ENCODE results near the gene ACTG2.
"Not testable (repeated sequence)": the region's sequence is repeated elsewhere in the genome, so short reads cannot be mapped to it uniquely, and the experiment has no call there.

ACTG2 gene

DNA sequence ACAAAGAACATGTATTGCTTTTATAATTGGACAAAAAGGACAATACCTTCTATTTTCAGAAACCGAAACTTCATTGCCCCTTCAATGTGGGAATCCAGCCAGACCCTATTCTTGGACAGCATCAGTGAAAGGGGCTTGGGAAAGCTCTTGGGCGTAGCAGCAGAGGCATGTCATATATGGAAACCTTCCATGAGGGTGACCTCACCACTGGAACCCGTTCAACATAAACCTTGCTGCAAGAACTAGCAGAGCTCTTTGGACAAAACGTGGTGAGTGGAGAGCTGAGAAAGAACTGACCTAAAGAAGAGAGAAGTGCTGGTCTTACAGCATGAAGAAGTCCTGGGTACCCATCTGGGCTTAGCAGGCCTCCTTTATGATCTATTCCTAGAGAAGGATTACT, 22.7 kb upstream of the ACTG2 start:
- Histone ChIP-seq H3K4me3 (ENCODE audit: insufficient read depth, low read length, poor library complexity, severe bottlenecking) (no peak overlapping the region), H3K9me3 (ENCODE audit: insufficient read depth, low read length) (no peaks in the 10 kb centered on the region), H3K4me2 (ENCODE audit: low read depth, low read length, poor library complexity, severe bottlenecking) (no peak overlapping the region), H3K27me3 (ENCODE audit: low read length) (no peaks in the 10 kb centered on the region), H3K9me2 (replicated peaks; ENCODE audit: insufficient read depth, low read length) (no peaks in the 10 kb centered on the region), H3K79me2 (ENCODE audit: insufficient read depth, low read length) (no peaks in the 10 kb centered on the region), H2AFZ (ENCODE audit: low read depth, low read length, severe bottlenecking) (no peak overlapping the region), H3F3A (ENCODE audit: insufficient read depth) (no peaks in the 10 kb centered on the region; the same call in 1 of the 2 replicates), H3K9ac (ENCODE audit: low read length) (no peak overlapping the region), H3K36me3 (ENCODE audit: low read length) (no peaks in the 10 kb centered on the region), H3K27ac (ENCODE audit: low read depth, low read length) (no peak overlapping the region), H4K20me1 (ENCODE audit: low read depth, low read length) (no peaks in the 10 kb centered on the region)
- TF ChIP-seq, protein P1, sequence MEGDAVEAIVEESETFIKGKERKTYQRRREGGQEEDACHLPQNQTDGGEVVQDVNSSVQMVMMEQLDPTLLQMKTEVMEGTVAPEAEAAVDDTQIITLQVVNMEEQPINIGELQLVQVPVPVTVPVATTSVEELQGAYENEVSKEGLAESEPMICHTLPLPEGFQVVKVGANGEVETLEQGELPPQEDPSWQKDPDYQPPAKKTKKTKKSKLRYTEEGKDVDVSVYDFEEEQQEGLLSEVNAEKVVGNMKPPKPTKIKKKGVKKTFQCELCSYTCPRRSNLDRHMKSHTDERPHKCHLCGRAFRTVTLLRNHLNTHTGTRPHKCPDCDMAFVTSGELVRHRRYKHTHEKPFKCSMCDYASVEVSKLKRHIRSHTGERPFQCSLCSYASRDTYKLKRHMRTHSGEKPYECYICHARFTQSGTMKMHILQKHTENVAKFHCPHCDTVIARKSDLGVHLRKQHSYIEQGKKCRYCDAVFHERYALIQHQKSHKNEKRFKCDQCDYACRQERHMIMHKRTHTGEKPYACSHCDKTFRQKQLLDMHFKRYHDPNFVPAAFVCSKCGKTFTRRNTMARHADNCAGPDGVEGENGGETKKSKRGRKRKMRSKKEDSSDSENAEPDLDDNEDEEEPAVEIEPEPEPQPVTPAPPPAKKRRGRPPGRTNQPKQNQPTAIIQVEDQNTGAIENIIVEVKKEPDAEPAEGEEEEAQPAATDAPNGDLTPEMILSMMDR (IDR thresholded peaks at IDR 0.05; ENCODE audit: insufficient read depth, low read length, poor library complexity, severe bottlenecking): no peak
- TF ChIP-seq EZH2phosphoT487 (conservative IDR thresholded peaks at IDR 0.05; ENCODE audit: low read length): no peak

DNA sequence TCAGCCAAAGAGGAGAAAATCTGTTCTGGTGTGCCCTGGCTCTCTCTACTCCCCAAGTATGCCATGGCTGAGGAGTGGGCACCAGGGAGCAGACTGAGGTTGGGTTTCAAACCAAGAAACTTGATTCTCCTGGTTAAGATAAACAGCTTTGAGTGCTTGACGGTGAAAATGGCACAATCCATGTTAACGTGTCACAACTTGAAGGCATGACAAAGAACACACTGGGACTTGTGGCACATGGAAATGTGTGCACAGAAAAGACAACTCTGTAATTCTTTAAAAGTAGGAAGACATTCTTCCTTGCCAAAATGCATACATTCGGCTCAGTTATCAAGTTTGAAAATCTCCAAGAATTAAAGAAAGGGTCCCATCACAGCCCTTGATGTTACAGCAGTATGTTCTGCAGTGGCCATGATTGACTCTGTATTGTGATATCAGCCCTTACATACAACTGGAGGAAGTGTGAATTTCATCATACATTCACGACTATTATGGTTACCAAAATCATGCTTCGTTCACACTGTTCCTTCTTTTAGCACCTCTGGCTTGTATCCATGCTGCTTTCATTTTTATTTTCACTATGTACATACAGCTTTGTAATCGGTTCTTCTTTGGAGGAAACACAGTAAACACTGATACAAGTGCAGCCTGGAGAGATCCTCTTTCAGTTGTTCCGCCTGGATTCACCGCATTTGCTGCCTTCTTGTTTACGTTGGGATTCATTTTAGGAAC, 15.6 kb upstream of the ACTG2 start:
- no peaks in the 10 kb centered on the region for H4K20me1 ChIP-seq (ENCODE audit: low read depth, low read length)
- H2AFZ ChIP-seq (ENCODE audit: low read depth, low read length, severe bottlenecking): no peak overlapping the region
- no peaks in the 10 kb centered on the region for H3K9me2 ChIP-seq (replicated peaks; ENCODE audit: insufficient read depth, low read length)
- H3K79me2 ChIP-seq (ENCODE audit: insufficient read depth, low read length): no peaks in the 10 kb centered on the region
- H3K9ac ChIP-seq (ENCODE audit: low read length): no peak overlapping the region
- H3K27ac ChIP-seq (ENCODE audit: low read depth, low read length): no peak overlapping the region
- H3K27me3 ChIP-seq (ENCODE audit: low read length): no peaks in the 10 kb centered on the region
- no peak overlapping the region for H3K4me2 ChIP-seq (ENCODE audit: low read depth, low read length, poor library complexity, severe bottlenecking)
- no peaks in the 10 kb centered on the region for H3K36me3 ChIP-seq (ENCODE audit: low read length)
- no peaks in the 10 kb centered on the region for H3K9me3 ChIP-seq (ENCODE audit: insufficient read depth, low read length)
- TF ChIP-seq, protein P1 (IDR thresholded peaks at IDR 0.05; ENCODE audit: insufficient read depth, low read length, poor library complexity, severe bottlenecking): no peak
- TF ChIP-seq EZH2phosphoT487 (conservative IDR thresholded peaks at IDR 0.05; ENCODE audit: low read length): no peak
- H3K4me3 ChIP-seq (ENCODE audit: insufficient read depth, low read length, poor library complexity, severe bottlenecking): no peak overlapping the region
- H3F3A ChIP-seq (ENCODE audit: insufficient read depth): no peaks in the 10 kb centered on the region

DNA sequence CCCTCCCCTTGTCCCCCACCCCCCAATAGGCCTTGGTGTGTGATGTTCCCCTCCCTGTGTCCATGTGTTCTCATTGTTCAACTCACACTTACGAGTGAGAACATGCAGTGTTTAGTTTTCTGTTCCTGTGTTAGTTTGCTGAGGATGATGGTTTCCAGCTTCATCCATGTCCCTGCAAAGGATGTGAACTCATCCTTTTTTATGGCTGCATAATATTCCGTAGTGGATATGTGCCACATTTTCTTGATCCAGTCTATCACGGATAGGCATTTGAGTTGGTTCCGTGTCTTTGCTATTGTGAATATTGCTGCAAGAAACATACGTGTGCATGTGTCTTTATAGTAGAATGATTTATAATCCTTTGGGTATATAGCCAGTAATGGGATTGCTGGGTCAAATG, 14.8 kb upstream of the ACTG2 start:
- not testable (repeated sequence) for H3K79me2 ChIP-seq (ENCODE audit: insufficient read depth, low read length); H4K20me1 ChIP-seq (ENCODE audit: low read depth, low read length); H3K9ac ChIP-seq (ENCODE audit: low read length); H3F3A ChIP-seq (ENCODE audit: insufficient read depth); H3K9me2 ChIP-seq (replicated peaks; ENCODE audit: insufficient read depth, low read length); H3K9me3 ChIP-seq (ENCODE audit: insufficient read depth, low read length); H3K4me3 ChIP-seq (ENCODE audit: insufficient read depth, low read length, poor library complexity, severe bottlenecking); H3K4me2 ChIP-seq (ENCODE audit: low read depth, low read length, poor library complexity, severe bottlenecking); H3K27ac ChIP-seq (ENCODE audit: low read depth, low read length); H2AFZ ChIP-seq (ENCODE audit: low read depth, low read length, severe bottlenecking); H3K27me3 ChIP-seq (ENCODE audit: low read length); H3K36me3 ChIP-seq (ENCODE audit: low read length)

DNA sequence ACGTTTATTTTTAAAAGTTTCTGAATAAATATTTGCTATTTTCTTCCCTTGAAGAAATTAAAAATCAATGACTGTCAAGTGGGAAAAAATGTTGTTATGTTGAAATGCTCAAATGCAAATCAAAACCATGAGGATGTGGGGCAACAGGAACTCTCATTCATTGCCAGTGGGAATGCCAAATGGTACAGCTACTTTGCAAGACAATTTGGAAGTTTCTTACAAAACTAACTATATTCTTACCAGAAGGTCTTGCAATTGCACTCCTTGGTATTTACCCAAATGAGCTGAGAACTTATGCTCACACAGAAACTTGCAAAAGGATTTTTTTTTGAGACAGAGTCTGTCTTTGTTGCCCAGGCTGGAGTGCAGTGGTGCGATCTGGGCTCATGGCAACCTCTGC, 7.4 kb upstream of the ACTG2 start:
- no peaks in the 10 kb centered on the region for H3K9me3 ChIP-seq (ENCODE audit: insufficient read depth, low read length)
- H3K9me2 ChIP-seq (replicated peaks; ENCODE audit: insufficient read depth, low read length): no peaks in the 10 kb centered on the region
- H2AFZ ChIP-seq (ENCODE audit: low read depth, low read length, severe bottlenecking): no peak overlapping the region
- no peaks in the 10 kb centered on the region for H3K36me3 ChIP-seq (ENCODE audit: low read length)
- H3K27ac ChIP-seq (ENCODE audit: low read depth, low read length): no peak overlapping the region
- TF ChIP-seq EZH2phosphoT487 (conservative IDR thresholded peaks at IDR 0.05; ENCODE audit: low read length): no peak
- TF ChIP-seq, protein P1 (IDR thresholded peaks at IDR 0.05; ENCODE audit: insufficient read depth, low read length, poor library complexity, severe bottlenecking): no peak
- H3F3A ChIP-seq (ENCODE audit: insufficient read depth): no peaks in the 10 kb centered on the region
- H3K79me2 ChIP-seq (ENCODE audit: insufficient read depth, low read length): no peaks in the 10 kb centered on the region
- H3K9ac ChIP-seq (ENCODE audit: low read length): no peak overlapping the region
- no peak overlapping the region for H3K4me3 ChIP-seq (ENCODE audit: insufficient read depth, low read length, poor library complexity, severe bottlenecking)
- H4K20me1 ChIP-seq (ENCODE audit: low read depth, low read length): no peaks in the 10 kb centered on the region
- no peak overlapping the region for H3K4me2 ChIP-seq (ENCODE audit: low read depth, low read length, poor library complexity, severe bottlenecking)
- no peaks in the 10 kb centered on the region for H3K27me3 ChIP-seq (ENCODE audit: low read length)

Measured in SU-DHL-6 (cell line).